Subcutaneous adipose tissue (tissue), 4 donors: ENCODE data around the gene GNG7. TPM values are rescaled to one million over a fixed set of nuclear protein-coding genes. Genes with fewer than 3 reads are reported as not detected.

Experiments used
- CTCF ChIP-seq: fragments of 450-650 bp; IDR thresholded peaks from one replicate; pipeline ENCODE4 v1.5.1; 2016; ENCODE audit warnings: low read depth, mild to moderate bottlenecking, control low read depth, antibody characterized with exemption, moderate library complexity
- total RNA-seq, 4 donors: library from RNA; depleted of rRNA; stranded (reverse); fragments of >200 nt; gene quantifications; one replicate each; pipeline ENCODE4 v1.1.0, GENCODE V29; 2016

The GNG7 gene
- total RNA-seq, 4 donors from 2014 or later = 0.16 to 3.6 (median 0.82) TPM

GRCh38 chr19:2701361-2702169 lies 929 bp downstream of the GNG7 start:
- no peak for TF ChIP-seq CTCF

DNA sequence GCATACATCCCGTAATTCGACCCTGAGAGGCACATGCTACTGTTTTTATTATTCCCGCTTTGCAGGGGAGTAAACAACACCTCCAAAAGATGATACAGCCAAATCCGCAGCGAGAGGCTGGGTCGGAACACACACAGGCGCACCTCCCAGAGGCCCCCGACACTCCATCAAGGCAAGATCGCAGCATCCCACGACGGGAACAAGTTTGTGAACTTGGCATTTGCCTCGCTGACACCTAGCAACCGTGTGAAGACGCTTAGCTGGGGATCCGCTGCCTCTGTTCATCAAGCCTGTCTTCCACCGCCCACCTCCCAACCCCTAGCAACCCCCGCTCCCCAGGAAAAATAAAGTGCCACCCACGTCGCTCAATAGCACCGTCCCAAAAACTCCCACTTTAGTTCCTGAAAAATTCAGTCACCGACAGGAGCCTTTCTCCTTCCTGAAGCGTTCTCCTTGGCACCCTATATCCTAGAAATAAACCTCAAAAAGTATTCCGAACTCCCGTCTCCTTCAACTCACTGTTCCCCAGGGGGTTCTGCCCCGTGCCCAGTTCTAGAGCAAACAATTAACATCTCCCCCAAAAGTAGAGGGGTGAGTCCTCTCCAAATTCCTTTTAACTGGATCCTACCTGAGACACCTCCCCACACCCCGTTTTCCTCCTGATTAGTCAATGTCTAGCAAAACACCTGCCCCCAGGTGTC lies 1.7 kb downstream of the GNG7 start:
- no peak for TF ChIP-seq CTCF

DNA sequence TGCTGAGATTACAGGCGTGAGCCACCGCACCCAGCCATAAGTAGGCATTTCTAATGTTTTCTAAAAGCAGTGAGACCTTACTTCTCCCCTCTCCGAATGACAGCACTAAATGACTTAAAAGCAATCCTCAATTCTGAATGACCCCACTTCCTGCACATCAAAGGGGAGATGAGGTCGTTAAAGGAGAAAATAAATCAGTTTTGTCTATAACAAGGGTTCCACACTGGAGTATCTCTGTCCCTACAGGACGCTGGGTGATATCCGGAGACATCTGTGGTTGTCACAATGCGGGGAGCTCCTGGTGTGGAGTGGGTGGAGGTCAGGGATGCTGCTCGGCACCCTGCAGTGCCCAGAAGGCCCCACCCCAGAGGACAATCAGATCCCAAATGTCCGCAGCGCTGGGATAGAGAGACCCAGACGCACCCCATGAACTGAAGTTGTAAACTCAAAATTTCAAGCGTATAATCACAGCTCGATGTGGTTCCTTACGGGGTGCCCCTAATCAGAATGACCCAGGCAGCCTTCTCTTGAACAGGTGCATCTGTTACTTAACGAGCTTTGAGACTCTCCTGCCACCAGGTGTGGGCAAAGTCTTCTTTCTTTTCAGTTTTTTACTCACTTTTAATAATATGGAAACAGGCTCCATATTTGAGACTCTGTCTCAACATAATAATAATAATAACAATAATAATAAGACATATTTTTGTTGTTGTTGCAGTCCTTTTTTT lies 2.9 kb downstream of the GNG7 start:
- no peak for TF ChIP-seq CTCF

DNA sequence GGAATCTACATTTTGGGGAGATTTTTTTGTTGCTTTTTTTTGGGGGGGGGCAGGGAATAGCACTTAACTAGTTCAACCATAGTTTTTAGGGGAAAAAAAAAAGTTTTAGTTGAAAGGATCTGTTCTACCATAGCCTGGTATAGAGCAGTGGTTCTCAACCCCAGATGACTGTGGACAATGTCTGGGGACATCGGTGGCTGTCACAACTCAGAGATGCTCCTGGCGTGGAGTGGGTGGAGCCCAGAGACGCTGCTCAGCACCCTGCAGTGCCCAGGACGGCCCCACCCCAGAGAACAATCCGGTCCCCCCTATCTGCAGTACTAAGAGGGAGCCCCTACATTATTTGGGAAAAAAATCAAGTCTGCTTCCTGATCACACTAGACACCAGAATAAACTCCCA lies 8.3 kb downstream of the GNG7 start:
- TF ChIP-seq CTCF = no peak

DNA sequence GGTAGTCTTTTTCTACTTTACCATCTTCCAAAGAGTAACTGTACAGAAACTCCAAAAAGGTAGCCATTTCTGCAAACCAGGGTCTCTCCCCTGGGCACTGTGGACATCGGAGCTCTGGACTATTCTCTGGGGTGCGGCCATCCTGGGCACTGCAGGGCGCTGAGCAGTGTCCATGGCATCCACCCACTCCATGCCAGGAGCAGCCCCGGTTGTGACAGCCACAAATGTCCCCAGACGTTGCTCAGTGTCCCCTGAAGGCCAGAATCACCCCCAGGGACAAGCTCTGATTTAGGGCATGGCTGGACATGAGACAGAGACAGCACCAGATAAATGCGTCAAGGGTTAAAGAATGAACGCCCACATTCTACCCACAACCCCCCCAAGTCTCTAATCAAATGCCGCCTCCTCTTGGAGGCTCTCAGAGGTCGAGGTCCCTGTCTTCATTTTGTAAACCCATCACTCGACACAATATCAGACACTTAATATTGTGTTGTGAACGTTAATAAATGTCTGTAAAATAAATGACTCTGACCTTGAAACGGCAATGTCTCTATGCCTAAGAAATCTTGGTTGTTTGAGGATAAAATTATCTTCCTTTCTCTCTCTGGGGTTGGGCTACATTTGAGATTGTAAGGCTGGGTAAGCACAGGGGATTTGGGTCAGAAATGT lies 8.9 kb downstream of the GNG7 start:
- TF ChIP-seq CTCF = no peak

- TF ChIP-seq CTCF = no peak
Measured at GRCh38 chr19:2691951-2692350, 10.5 kb downstream of the GNG7 start.

DNA sequence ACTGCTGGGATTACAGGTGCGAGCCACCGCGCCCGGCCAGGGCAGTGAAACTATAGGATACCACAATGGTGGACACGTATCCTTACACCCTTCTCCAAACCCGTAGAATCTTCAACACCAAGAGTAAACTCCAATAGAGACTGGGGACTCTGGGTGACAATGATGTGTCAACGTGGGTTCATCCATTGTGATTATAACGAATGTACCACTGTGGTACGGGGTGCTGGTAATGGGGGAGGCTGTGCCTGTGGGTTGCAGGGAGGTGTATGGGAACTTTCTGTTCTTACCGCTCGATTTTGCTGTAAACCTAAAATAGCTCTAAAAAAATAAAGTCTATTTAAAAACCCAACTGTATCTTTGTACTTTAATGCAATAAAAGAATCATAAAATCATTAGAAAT lies 11.6 kb downstream of the GNG7 start:
- no peak for TF ChIP-seq CTCF
